Left ventricle myocardium superior (tissue), 1 donor: ENCODE measurements around the gene GOLGA8Q. TPM values are rescaled to one million over a fixed set of nuclear protein-coding genes. Genes with fewer than 3 reads are reported as not detected.
A peak's percentile ranks its signal among the peaks of the same experiment; 100 is the strongest.
"Not testable (repeated sequence)": the region's sequence is repeated elsewhere in the genome, so short reads cannot be mapped to it uniquely, and the experiment has no call there.

Experiments
- ATAC-seq: fragments of 200-7000 bp; cut with Tn5 transposase; one replicate; pipeline ENCODE4 v1.9.1; 2020; ENCODE audit warnings: mild to moderate bottlenecking, moderate library complexity
- DNase-seq: peaks from one replicate; pipeline ENCODE4 v3.0.0-alpha.2; 2020
- intact Hi-C: fragments of 100-400 bp; cut with micrococcal nuclease; formaldehyde crosslinking; loops from one replicate; pipeline ENCODE4 v1.11.0; 2022
- long read RNA-seq: library from polyadenylated mRNA; unstranded; transcript quantifications from one replicate; pipeline ENCODE4 v2.0.0, GENCODE V29; 2021
- total RNA-seq: library from RNA; stranded (reverse); fragmentation: NEBNext Ultra II Directional; extraction: Animal tissue kit (Norgen Biotek cat#: 25700); gene quantifications from one replicate; pipeline ENCODE4 v1.2.1, GENCODE V29; 2021
- donor health status: DM: no; HTN: yes; CAD: no; lungs with severe emphysema.

Gene GOLGA8Q, protein sequence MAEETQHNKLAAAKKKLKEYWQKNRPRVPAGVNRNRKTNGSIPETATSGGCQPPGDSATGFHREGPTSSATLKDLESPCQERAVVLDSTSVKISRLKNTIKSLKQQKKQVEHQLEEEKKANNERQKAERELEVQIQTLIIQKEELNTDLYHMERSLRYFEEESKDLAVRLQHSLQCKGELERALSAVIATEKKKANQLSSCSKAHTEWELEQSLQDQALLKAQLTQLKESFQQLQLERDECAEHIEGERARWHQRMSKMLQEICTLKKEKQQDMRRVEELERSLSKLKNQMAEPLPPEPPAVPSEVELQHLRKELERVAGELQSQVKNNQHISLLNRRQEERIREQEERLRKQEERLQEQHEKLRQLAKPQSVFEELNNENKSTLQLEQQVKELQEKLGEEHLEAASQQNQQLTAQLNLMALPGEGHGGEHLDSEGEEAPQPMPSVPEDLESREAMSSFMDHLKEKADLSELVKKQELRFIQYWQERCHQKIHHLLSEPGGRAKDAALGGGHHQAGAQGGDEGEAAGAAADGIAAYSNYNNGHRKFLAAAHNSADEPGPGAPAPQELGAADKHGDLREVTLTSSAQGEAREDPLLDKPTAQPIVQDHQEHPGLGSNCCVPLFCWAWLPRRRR
- 1.1 TPM for total RNA-seq
- long read RNA-seq, result 0 reads

DNA sequence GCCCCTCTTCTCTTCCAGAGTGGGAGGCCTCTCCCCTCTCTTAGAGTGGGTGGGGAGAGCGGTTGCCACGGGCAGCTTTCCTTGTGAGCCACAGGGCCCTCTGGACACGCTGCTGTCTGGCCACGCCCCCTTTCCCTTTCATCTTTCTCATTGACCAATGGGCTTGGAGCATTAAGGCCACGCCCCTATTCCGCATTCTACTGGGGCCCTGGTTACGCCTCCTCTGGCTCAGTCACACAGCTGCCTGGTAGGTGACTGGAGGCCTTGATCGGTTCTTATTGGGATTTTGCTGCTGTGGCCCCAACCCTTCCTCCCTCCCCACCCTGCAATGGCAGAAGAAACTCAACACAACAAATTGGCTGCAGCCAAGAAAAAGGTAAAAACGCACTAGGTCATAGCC is at the start of gene GOLGA8Q:
Gene GOLGA8Q (plus strand): TSS at position 301 of the 400 bp plus-strand sequence. CDS start 28 bp downstream, at position 329.
- DNase-seq, ATAC-seq, intact Hi-C loops: not testable (repeated sequence)

DNA sequence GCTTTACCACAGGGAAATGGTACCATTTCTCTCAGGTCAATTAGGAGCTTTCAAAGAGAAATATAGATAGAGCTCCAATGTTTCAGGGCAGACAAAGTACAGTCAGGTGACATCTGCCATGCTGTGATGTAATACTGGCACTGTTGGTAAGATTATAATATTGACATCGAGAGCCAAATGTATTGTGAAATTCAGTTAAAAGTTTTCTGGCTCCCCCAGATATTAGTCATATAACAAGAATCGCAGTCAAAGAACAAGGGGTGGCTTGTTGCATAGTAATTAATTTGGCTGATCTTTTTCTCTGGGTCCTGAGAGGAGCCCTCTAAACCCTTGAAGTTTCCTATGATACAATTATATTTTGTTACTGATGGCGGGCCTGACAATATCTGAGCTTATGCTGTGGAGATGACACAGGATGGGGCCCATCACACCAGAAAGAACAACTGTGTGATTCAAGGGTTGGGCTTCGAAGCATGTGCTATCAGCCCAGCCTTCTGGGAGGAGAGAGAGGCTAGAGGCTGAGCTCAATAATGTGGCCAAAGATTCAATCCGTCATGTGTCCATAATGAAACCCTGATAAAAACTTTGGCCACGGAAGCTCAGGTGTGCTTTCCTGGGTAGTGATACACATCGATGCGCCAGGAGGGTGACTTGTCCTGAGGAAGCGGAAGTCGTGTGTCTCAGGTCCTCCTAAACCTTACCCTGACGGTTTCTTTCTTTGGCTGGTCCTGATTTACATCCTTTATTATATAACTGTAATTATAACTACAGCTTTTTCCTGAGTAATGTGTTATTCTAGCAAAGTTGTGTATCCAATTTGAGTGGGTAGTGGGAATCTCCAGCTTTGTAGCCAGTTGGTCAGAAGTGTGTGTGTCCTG is 48.7 kb upstream of the GOLGA8Q start:
- DNase-seq, result not testable (repeated sequence)
- ATAC-seq, result peak; percentile 77

DNA sequence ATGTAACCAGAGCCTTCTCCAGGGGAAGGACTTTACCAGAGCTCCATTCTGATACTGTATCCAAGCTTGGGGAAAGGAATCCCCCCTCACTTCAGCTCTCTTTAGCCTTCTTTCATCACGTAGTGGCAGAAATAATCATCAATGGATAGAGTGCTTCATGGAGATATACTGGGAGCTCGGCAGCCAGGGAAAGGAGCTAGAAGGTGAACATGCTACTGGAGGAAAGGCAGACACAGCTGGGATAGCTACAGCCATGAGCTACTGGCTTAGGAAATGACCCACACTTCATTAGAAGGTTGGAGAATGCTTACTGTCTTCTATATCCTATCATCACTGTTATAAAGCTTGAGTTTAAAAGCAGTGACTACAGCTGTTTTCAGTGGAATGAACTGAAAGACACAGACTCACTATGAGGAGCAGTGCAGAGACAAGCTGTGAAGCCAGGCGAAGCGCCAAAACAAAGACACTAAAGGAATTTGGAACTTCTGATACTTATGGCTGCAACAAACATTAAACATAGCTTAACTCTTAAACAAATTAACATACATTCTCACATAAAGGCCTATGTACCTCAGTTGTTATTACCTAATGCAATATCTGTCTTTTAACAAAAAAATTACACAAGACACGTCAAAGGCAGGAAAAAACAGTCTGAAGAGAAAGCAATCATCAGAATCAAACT is 47.5 kb upstream of the GOLGA8Q start:
- ATAC-seq, result peak; percentile 50
- DNase-seq, intact Hi-C loops: not testable (repeated sequence)

More for the DNA sequence above, 48.7 kb upstream of the GOLGA8Q start:
- intact Hi-C loops, result not testable (repeated sequence)

DNA sequence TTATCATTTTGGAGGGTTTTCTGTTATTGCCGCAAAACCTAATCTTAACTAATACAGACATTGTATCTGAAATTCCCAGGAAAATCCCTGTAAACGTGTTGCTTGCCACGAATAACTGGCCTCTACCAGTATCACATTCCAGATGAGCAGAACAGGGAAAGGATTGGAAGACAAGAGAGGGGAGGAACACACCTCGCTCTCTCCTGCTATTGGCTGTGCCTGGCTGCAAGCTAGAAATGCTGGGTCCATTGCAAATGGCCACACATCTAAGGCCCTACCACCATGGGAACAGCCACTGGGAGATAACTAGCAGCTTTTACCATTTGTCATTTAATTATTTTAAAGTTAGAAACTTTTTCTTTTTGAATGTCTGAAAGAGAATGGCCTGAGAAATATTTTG is 37.3 kb upstream of the GOLGA8Q start:
- DNase-seq, ATAC-seq, intact Hi-C loops: not testable (repeated sequence)

DNA sequence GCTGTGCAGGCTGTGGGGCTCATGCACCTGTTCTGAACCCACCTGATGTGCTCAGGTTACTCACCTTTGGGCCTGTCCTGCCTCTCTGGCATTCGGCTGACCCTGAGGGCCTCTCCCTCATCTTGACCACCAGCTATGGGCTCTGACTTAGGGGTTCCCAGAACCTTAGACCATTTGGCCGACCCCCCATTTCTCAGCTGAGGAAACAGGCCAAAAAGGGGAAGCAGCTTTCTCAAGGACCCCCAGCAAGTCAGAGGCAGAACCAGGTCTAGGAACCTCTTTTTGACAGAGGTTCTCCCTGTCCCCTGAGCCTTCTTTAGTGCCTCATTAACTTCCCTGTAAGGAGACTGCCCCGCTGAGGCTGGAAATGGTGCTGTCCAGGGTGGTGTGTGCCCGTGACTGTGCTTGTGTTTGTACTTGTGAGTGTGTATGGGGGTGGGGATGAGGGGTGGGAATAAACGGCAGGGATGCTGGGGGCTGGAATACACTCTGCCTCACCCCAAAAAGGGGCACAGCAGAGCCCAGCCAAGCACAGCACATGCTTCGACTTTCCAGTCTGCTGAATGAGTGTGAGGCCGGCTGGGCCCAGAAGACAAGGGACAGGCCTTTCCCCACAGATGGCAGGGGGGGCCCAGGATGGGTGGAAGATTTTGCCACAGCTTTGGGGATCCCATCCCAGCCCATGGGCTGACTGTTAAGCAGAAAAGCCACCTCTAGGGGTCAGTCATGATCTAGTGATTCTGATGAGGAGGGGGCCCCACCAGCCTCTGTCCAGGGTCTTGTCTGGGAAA is 28.2 kb upstream of the GOLGA8Q start:
- DNase-seq, ATAC-seq, intact Hi-C loops: not testable (repeated sequence)

DNA sequence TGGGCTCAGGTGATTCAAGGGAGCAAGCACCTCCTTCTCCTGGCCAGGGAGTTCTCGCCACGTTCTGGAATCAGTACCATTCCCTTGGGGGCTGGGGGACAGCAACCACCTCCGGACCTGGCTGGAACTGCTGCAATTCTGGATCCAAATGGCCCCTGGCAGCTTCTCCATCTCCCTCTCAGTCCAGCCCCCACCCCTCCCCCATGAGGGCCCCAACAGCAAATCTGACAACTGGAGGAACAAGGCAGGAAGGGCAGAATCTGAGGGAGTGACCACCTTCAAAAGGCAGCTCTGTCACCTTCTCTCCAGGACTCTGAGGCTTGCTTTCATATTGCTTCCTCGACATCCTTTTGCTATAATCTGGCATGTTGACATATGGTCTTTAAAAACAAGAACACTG is 25.9 kb upstream of the GOLGA8Q start:
- DNase-seq, ATAC-seq, intact Hi-C loops: not testable (repeated sequence)

DNA sequence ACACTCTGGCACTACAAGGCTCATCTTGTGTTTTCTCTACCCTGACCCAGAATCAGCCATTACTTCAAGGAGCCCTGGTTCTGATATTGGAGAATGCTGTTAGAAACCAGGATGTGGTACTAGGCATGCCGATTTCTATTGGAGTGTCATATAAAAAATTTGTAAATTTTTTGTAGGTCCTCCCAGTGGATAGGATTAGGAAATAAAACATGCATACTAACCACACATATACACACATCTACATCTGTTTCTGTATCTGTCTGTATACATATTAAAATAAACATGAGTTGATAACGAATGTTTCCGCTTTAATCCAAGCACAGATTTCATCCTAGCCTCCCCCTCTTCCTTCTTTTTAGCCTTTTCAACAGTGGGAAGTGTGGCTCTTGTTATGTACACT is 22.8 kb upstream of the GOLGA8Q start:
- ATAC-seq, intact Hi-C loops, DNase-seq: not testable (repeated sequence)

DNA sequence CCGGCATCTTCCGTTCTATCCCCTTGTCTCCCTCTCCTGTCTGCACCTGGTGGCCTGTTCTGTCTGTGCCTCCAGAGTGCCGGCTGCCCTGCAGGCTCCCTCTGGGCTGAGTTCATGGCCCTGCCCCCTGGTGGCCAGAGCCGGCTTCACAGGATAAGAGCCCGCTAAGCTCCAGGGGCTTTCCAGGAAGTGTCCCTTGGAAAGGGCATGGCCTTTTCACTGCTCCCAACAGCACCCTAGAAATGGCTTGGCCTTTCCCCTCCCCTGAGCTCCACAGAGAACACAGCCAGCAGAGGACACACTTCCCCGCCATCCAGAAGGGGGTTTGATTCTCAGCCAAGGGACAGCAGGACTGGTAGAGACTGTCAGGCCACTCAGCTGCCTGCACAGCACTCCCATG is 15.1 kb downstream of the GOLGA8Q start:
- DNase-seq, ATAC-seq, intact Hi-C loops: not testable (repeated sequence)

DNA sequence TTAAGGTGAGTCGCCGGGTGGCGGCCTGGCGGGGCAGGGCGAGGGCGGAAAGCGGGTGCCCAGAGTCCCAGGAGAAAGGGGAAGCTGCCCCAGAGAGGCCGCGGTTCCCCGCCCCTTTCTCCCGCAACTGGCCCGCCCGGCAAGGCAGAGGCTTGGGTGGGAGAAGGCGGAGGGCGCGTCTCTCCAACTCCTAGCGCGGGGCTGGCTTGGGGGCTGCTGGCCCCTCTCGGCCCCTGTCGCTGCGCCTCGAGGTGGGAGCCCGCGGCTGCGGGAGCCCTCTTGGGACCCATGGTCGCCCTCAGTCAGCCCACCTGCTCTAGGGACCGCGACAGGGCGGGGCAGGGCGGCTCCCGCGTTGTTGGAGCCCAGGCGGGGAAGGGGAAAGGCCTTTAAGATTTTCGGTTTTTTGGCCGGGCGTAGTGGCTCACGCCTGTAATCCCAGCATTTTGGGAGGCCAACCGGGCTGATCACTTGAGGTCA is 21.2 kb downstream of the GOLGA8Q start:
- intact Hi-C loops, DNase-seq: not testable (repeated sequence)
- ATAC-seq, result peak; percentile 85

DNA sequence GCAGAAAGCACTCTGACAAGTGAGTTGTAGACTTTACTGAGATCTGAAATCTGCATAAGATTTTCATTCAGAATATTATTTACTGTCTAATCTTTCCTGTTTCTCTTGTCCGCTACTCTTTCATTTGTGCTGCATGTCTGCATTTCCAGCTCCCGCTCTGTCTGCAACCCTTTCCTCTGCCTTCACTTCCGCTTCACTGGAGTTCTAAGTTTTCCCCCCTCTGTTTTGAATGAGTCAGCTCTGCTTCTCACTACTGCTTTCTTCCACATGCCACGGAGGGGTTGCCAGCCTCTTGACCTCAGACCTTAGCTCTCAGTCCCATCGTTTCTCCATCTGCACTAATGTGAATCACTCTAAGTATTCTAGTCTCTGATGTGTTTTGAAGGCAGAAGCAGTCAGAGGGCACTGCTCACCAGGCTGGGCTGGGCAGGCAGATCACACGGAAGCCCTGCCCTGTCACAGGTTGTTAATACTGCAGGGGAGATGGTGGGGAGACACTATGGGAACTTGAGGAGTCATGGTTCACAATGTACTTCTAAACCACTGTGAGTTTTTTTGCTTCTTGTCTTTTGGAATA is 27.6 kb downstream of the GOLGA8Q start:
- intact Hi-C loops, DNase-seq, ATAC-seq: not testable (repeated sequence)

DNA sequence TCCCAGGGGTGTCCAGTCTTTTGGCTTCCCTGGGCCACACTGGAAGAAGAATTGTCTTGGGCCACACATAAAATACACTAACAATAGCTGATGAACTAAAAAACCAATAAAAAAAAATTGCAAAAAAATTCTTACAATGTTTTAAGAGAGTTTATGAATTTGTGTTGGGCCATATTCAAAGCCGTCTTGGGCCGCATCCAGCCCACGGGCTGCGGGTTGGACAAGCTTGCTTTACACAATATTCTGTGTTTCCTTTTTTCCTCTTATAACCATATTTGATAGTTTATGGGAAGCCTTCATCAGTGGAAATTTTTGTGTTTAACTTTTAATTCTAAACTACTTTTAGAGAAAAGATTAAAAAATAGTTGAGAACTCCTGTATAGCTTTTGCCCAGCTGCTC is 28.9 kb downstream of the GOLGA8Q start:
- DNase-seq, intact Hi-C loops, ATAC-seq: not testable (repeated sequence)

DNA sequence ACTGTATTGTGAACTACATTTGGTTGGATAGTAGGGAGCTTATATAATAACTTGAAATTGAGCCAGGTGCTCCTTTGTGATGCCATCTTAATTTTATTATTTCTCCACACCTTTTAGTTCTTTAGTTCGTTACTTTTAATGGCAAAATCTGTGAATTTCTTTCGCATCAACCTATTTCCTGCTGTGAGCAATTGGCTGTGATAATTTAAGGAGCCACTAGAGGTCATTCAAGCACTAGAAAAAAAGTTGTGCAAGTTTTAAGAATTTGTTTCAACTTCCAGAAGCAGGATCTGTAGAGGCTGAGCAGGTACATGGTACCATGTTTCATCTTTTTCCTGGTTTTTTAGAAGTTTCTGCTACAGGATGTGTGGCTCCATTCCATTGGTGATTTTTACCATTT is 47.1 kb downstream of the GOLGA8Q start:
- intact Hi-C loops, ATAC-seq, DNase-seq: not testable (repeated sequence)

DNA sequence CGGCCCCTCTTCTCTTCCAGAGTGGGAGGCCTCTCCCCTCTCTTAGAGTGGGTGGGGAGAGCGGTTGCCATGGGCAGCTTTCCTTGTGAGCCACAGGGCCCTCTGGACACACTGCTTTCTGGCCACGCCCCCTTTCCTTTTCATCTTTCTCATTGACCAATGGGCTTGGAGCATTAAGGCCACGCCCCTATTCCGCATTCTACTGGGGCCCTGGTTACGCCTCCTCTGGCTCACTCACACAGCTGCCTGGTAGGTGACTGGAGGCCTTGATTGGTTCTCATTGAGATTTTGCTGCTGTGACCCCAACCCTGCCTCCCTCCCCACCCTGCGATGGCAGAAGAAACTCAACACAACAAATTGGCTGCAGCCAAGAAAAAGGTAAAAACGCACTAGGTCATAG is 51.9 kb downstream of the GOLGA8Q start, which contains the start of gene GOLGA8H:
Gene GOLGA8H (plus strand): TSS at position 233 of the 400 bp plus-strand sequence. CDS start 98 bp downstream, at position 331.
- intact Hi-C loops, ATAC-seq, DNase-seq: not testable (repeated sequence)
